Measurements from ENCODE around the gene ADGRB2. TPM values are rescaled to one million over a fixed set of nuclear protein-coding genes. Genes with fewer than 3 reads are reported as not detected.

The ADGRB2 gene
- total RNA-seq, 2 experiments from 2014 or later: 0.24 to 0.30 TPM

GRCh38 chr1:31677949-31678348, 86.2 kb downstream of the ADGRB2 start:
- no peaks in the 10 kb centered on the region for H3K36me3 Mint-ChIP-seq (ENCODE audit: low read depth)

GRCh38 chr1:31677401-31677800, 86.7 kb downstream of the ADGRB2 start:
- intact Hi-C loops (cut with micrococcal nuclease): no loop called here
- H3K27ac Mint-ChIP-seq: no peak overlapping the region
- DNase-seq: no peak
- H3K9me3 Mint-ChIP-seq: no peaks in the 10 kb centered on the region
- no peaks in the 10 kb centered on the region for H3K36me3 Mint-ChIP-seq (ENCODE audit: low read depth)
- no peaks in the 10 kb centered on the region for H3K27me3 Mint-ChIP-seq (ENCODE audit: low read depth)
- no peaks in the 10 kb centered on the region for H3K4me1 Mint-ChIP-seq (ENCODE audit: low read depth)
- no peak overlapping the region for H3K4me3 Mint-ChIP-seq
- CTCF ChIA-PET: interaction anchor here (1.0 kb wide), 1 partner anchor 27 kb away, joined by 3 read pairs; no protein-coding TSS in a partner anchor

More at GRCh38 chr1:31677949-31678348, 86.2 kb downstream of the ADGRB2 start:
- no peak overlapping the region for H3K27ac Mint-ChIP-seq
- CTCF ChIA-PET: interaction anchor here (1.0 kb wide), 1 partner anchor 27 kb away, joined by 3 read pairs; no protein-coding TSS in a partner anchor
- H3K9me3 Mint-ChIP-seq: no peaks in the 10 kb centered on the region
- no peaks in the 10 kb centered on the region for H3K4me1 Mint-ChIP-seq (ENCODE audit: low read depth)
- intact Hi-C loops (cut with micrococcal nuclease): no loop called here
- DNase-seq: no peak
- H3K4me3 Mint-ChIP-seq: no peak overlapping the region
- H3K27me3 Mint-ChIP-seq (ENCODE audit: low read depth): no peaks in the 10 kb centered on the region

Small RNA genes within 50 kb of the gene (microRNA-seq; reads per million reads assigned to microRNA genes)
- not detected for gene MIR4254 (ENCODE audit: borderline microRNAs expressed, borderline replicate concordance)

Other genes with a start within 250 kb of the ADGRB2 start
- gene TINAGL1, start 187.8 kb downstream of the ADGRB2 start, total RNA-seq: not detected
- not detected for gene HCRTR1, start 146.7 kb downstream of the ADGRB2 start, total RNA-seq
- gene PEF1, start 119.5 kb downstream of the ADGRB2 start, total RNA-seq: 10 to 100 TPM; 79.6 to 80.6 TPM
- gene COL16A1, start 60.3 kb downstream of the ADGRB2 start, total RNA-seq: under 1 TPM; 0.17 to 0.47 TPM
- gene SPOCD1, start 51.7 kb upstream of the ADGRB2 start, total RNA-seq: under 1 TPM; 0.21 to 0.30 TPM
- gene PTP4A2, start 174.0 kb upstream of the ADGRB2 start, total RNA-seq: 100 to 1,000 TPM; 240 to 263 TPM
- 100 to 1,000 TPM; 189 to 198 TPM for gene KHDRBS1, start 249.5 kb upstream of the ADGRB2 start, total RNA-seq